SK-N-SH (cell line): ENCODE results near the gene STT3A. TPM values are rescaled to one million over a fixed set of nuclear protein-coding genes. Genes with fewer than 3 reads are reported as not detected.

ENCODE experiments used
- CTCF ChIA-PET: fragments of 300-600, 350-600 bp; formaldehyde crosslinking; extraction: SDS; loops from one replicate; lab custom pipeline; 2021; lab: Yijun Ruan, JAX
- POLR2A ChIA-PET: fragments of 350-600 bp; sonication (Branson Sonifier 250); formaldehyde crosslinking; extraction: SDS; loops from one replicate; lab custom pipeline; 2020; ENCODE audit warnings: antibody characterized with exemption, inconsistent platforms; lab: Yijun Ruan, JAX
- DNase-seq: peaks from one replicate; pipeline ENCODE4 v3.0.0; 2012
- H2AFZ ChIP-seq: fragments of 200-600 bp; sonication (generic); 2 replicates; pipeline ENCODE4 v1.8.1; 2016; ENCODE audit warnings: antibody characterized with exemption, mild to moderate bottlenecking, low read depth
- H3F3A ChIP-seq: fragments of 200-600 bp; sonication (generic); replicated peaks from 2 replicates; pipeline ENCODE3; 2016; ENCODE audit warnings: antibody characterized with exemption, mild to moderate bottlenecking; ENCODE audit not compliant: insufficient read depth
- H3K27ac ChIP-seq, 2 experiments: fragments of 200-500 bp in 1 of 2; fragments of 200-600 bp in 1 of 2; sonication (Bioruptor generic) in 1 of 2; sonication (generic), shearing (Covaris generic) in 1 of 2; 2 replicates each; pipeline versions ENCODE4 v1.5.1 to v1.6.1; 2014 to 2016; ENCODE audit warnings: low read depth in 2 of 2, inconsistent platforms in 1 of 2, low read length in 1 of 2, mild to moderate bottlenecking in 1 of 2, mixed read lengths in 1 of 2
- H3K27me3 ChIP-seq: fragments of 200-600 bp; sonication (generic), shearing (Covaris generic); 2 replicates; pipeline ENCODE4 v1.6.1; 2016; ENCODE audit warnings: mixed run types; ENCODE audit not compliant: insufficient read depth
- H3K36me3 ChIP-seq, 2 experiments: fragments of 200-500 bp in 1 of 2; fragments of 200-600 bp in 1 of 2; sonication (Bioruptor generic) in 1 of 2; sonication (generic) in 1 of 2; replicated peaks in 1 of 2; 2 replicates each; pipeline versions ENCODE3 to v1.5.1; 2014 to 2016; ENCODE audit warnings: low read length in 1 of 2, mild to moderate bottlenecking in 1 of 2; ENCODE audit not compliant: insufficient read depth in 2 of 2, control insufficient read depth in 1 of 2
- H3K4me1 ChIP-seq, 2 experiments: fragments of 200-500 bp in 1 of 2; fragments of 200-600 bp in 1 of 2; sonication (Bioruptor generic) in 1 of 2; sonication (generic), shearing (Covaris generic) in 1 of 2; 2 replicates each; pipeline versions ENCODE4 v1.5.1 to v1.6.1; 2014 to 2016; ENCODE audit warnings: low read depth in 1 of 2, low read length in 1 of 2, mixed run types in 1 of 2; ENCODE audit not compliant: insufficient read depth in 2 of 2, control insufficient read depth in 1 of 2
- H3K4me2 ChIP-seq: fragments of 200-600 bp; sonication (generic), shearing (Covaris generic); 2 replicates; pipeline ENCODE4 v1.6.1; 2017; ENCODE audit warnings: mixed run types
- H3K4me3 ChIP-seq, 2 experiments: fragments of 200-500 bp in 1 of 2; fragments of 200-600 bp in 1 of 2; sonication (Bioruptor generic) in 1 of 2; sonication (generic), shearing (Covaris generic) in 1 of 2; 2 replicates each; pipeline versions ENCODE4 v1.5.1 to v1.8.1; 2014 to 2016; ENCODE audit warnings: low read depth in 2 of 2, inconsistent platforms in 1 of 2, low read length in 1 of 2, mild to moderate bottlenecking in 1 of 2, mixed read lengths in 1 of 2, moderate library complexity in 1 of 2
- H3K79me2 ChIP-seq: fragments of 200-600 bp; sonication (generic); 2 replicates; pipeline ENCODE4 v1.8.1; 2017; ENCODE audit warnings: mild to moderate bottlenecking; ENCODE audit not compliant: insufficient read depth
- H3K9ac ChIP-seq: fragments of 200-600 bp; sonication (generic); 2 replicates; pipeline ENCODE4 v1.6.1; 2017; ENCODE audit warnings: mixed run types
- H3K9me2 ChIP-seq: fragments of 200-600 bp; sonication (generic); 2 replicates; pipeline ENCODE4 v1.6.1; 2017; ENCODE audit warnings: mixed run types
- H3K9me3 ChIP-seq: fragments of 200-600 bp; sonication (generic); 2 replicates; pipeline ENCODE4 v1.6.1; 2017; ENCODE audit warnings: mixed run types, mild to moderate bottlenecking, moderate library complexity
- H4K20me1 ChIP-seq: fragments of 200-600 bp; sonication (generic); 2 replicates; pipeline ENCODE4 v1.6.1; 2017; ENCODE audit warnings: mild to moderate bottlenecking, mixed run types; ENCODE audit not compliant: insufficient read depth
- CTCF ChIP-seq: fragments of 200-600 bp; sonication (generic); IDR thresholded peaks from 2 replicates; pipeline ENCODE4 v1.6.1; 2017; ENCODE audit warnings: antibody characterized with exemption, mild to moderate bottlenecking, moderate library complexity
- ELF1 ChIP-seq: IDR thresholded peaks from 2 replicates; pipeline ENCODE4 v1.4.0; 2012
- FOSL2 ChIP-seq: IDR thresholded peaks from 2 replicates; pipeline ENCODE4 v1.4.0; 2012; ENCODE audit warnings: low read depth, mild to moderate bottlenecking, moderate library complexity, borderline replicate concordance
- FOXJ3 ChIP-seq: sonication (generic); formaldehyde crosslinking; IDR thresholded peaks from 2 replicates; pipeline ENCODE4 v1.5.1; 2020; ENCODE audit warnings: mild to moderate bottlenecking, missing genetic modification reagents
- GABPA ChIP-seq: IDR thresholded peaks from 2 replicates; pipeline ENCODE4 v1.4.0; 2012; ENCODE audit warnings: low read depth, mild to moderate bottlenecking
- GATA2 ChIP-seq: sonication (generic); formaldehyde crosslinking; IDR thresholded peaks from 2 replicates; pipeline ENCODE4 v1.5.0; 2020; ENCODE audit warnings: mild to moderate bottlenecking, missing genetic modification reagents
- MXI1 ChIP-seq: IDR thresholded peaks from 2 replicates; pipeline ENCODE4 v1.6.1; 2012; ENCODE audit warnings: mild to moderate bottlenecking, low read depth, low read length, improper control_type of control experiment
- RAD21 ChIP-seq: IDR thresholded peaks from 2 replicates; pipeline ENCODE4 v1.6.1; 2012; ENCODE audit warnings: mild to moderate bottlenecking, low read length
- RCOR1 ChIP-seq: fragments of 150-350 bp; IDR thresholded peaks from 2 replicates; pipeline ENCODE4 v1.6.1; 2017; ENCODE audit warnings: antibody characterized with exemption, low read length
- RFX5 ChIP-seq: IDR thresholded peaks from 2 replicates; pipeline ENCODE4 v1.6.1; 2012; ENCODE audit warnings: mild to moderate bottlenecking, improper control_type of control experiment, low read length
- SMC3 ChIP-seq: IDR thresholded peaks from 2 replicates; pipeline ENCODE4 v1.6.1; 2012; ENCODE audit warnings: low read depth, low read length, improper control_type of control experiment
- TCF12 ChIP-seq: IDR thresholded peaks from 2 replicates; pipeline ENCODE4 v1.4.0; 2012
- USF1 ChIP-seq: IDR thresholded peaks from 2 replicates; pipeline ENCODE4 v1.4.0; 2012; ENCODE audit warnings: low read depth, borderline replicate concordance
- YY1 ChIP-seq: IDR thresholded peaks from 2 replicates; pipeline ENCODE4 v1.4.0; 2012; ENCODE audit warnings: low read depth, mild to moderate bottlenecking
- WGBS: methylation state at CpG from one replicate; pipeline ENCODE4 v1.1.6; 2017; ENCODE audit warnings: low lambda C conversion rate; 5-methylcytosine and 5-hydroxymethylcytosine counted together
- polyA plus RNA-seq, 3 experiments: library from polyadenylated mRNA; depleted of rRNA; stranded (reverse); fragments of >200 nt; gene quantifications; 2 replicates each; pipeline ENCODE4 v1.2.3, GENCODE V29; 2012

The STT3A gene
- polyA plus RNA-seq, 1 of the 3 experiments (the other 2 are of a cell fraction) = 101 TPM

- 2% methylated on average over 15 of the region's 18 CpGs for WGBS
- DNase-seq = peak; percentile 75
- H3K4me2 ChIP-seq = peak overlapping the region; percentile 88
These were observed 33.8 kb downstream of the STT3A start for GRCh38 chr11:125626288-125626950.

GRCh38 chr11:125627236-125627910, 34.7 kb downstream of the STT3A start:
- Histone ChIP-seq H3K27ac (peak overlapping the region; percentile 92 to 97), H3K4me3 (peak overlapping the region; percentile 77 to 79), H4K20me1 (no peaks in the 10 kb centered on the region), H3K9ac (peak overlapping the region; percentile 78), H2AFZ (peak overlapping the region; percentile 80), H3K9me2 (no peaks in the 10 kb centered on the region), H3K79me2 (peaks cover 45% of the 10 kb centered on the region), H3K9me3 (no peaks in the 10 kb centered on the region), H3K4me1 (peaks cover 4 to 11% of the 10 kb centered on the region in 2 experiments; a peak in 3 of 4 replicates), H3K4me2 (peak overlapping the region; percentile 88), H3K27me3 (no peaks in the 10 kb centered on the region), H3F3A (peaks cover 39% of the 10 kb centered on the region), H3K36me3 (peaks cover 13 to 30% of the 10 kb centered on the region in 2 experiments)
- 38% methylated on average over 7 of the region's 7 CpGs for WGBS
- no peak for DNase-seq
- TF ChIP-seq MXI1 = no peak
- TF ChIP-seq RFX5 = no peak
- TF ChIP-seq GATA2 (CRISPR knock-in tag) = no peak
- TF ChIP-seq FOSL2 = no peak
- TF ChIP-seq GABPA = no peak
- TF ChIP-seq TCF12 = no peak
- POLR2A ChIA-PET = interaction anchor here (0.7 kb wide), 1 partner anchor 35 kb away, joined by 4 read pairs; the partner anchor contains the start of gene STT3A
- CTCF ChIA-PET = interaction anchor here (0.9 to 1.5 kb wide), 5 partner anchors 11 to 254 kb away, joined by 3 to 6 read pairs (median 3); no protein-coding TSS in a partner anchor

More at GRCh38 chr11:125626288-125626950, 33.8 kb downstream of the STT3A start:
- peaks cover 39% of the 10 kb centered on the region for H3K79me2 ChIP-seq
- H4K20me1 ChIP-seq = no peaks in the 10 kb centered on the region
- peaks cover 44% of the 10 kb centered on the region for H3F3A ChIP-seq
- H3K9ac ChIP-seq = peak overlapping the region; percentile 78
- H3K9me2 ChIP-seq = no peaks in the 10 kb centered on the region
- POLR2A ChIA-PET = interaction anchor here (0.7 kb wide), 1 partner anchor 34 kb away, joined by 4 read pairs; the partner anchor contains the start of gene STT3A
- TF ChIP-seq RAD21 (peak; percentile 17; the same call in 1 of the 2 replicates), USF1 (no peak), ELF1 (0 out of 2 replicates have a peak, but pooled peaks have one; percentile 4), RFX5 (no peak), MXI1 (0 out of 2 replicates have a peak, but pooled peaks have one; percentile 34), FOXJ3 (CRISPR knock-in tag) (no peak), SMC3 (0 out of 2 replicates have a peak, but pooled peaks have one; percentile 14), CTCF (peak; percentile 58), YY1 (peak; percentile 27), RCOR1 (no peak)
- H3K27me3 ChIP-seq = no peaks in the 10 kb centered on the region
- H3K27ac ChIP-seq = peak overlapping the region; percentile 92 to 97
- H3K4me3 ChIP-seq = peak overlapping the region; percentile 77 to 79
- CTCF ChIA-PET = interaction anchor here (0.9 to 2.0 kb wide), 7 partner anchors 10 to 255 kb away, joined by 3 to 8 read pairs (median 5); partner anchors contain the start of gene EI24
- H2AFZ ChIP-seq = peak overlapping the region; percentile 80
- H3K4me1 ChIP-seq = peaks cover 4 to 11% of the 10 kb centered on the region in 2 experiments; a peak in 3 of 4 replicates
- no peaks in the 10 kb centered on the region for H3K9me3 ChIP-seq
- peaks cover 17 to 30% of the 10 kb centered on the region in 2 experiments for H3K36me3 ChIP-seq
